GM12878 (cell line): ENCODE measurements around the gene GRIA4. TPM values are rescaled to one million over a fixed set of nuclear protein-coding genes. Genes with fewer than 3 reads are reported as not detected.

Experiments
- ATAC-seq: fragments of 200-7000 bp; cut with Tn5 transposase; 3 replicates; pipeline ENCODE4 v1.9.1; 2020; ENCODE audit warnings: mild to moderate bottlenecking, moderate library complexity
- BruUV-seq: library from RNA; stranded (reverse); fragments of 400-500 nt; replicated peaks from 2 replicates; lab custom pipeline; 2021; lab: Mats Ljungman, UMichigan
- CTCF ChIA-PET: fragments of 300-600 bp; sonication (Branson Sonifier 250); formaldehyde crosslinking; extraction: SDS; loops from one replicate; lab custom pipeline; 2021; ENCODE audit warnings: inconsistent platforms; lab: Yijun Ruan, JAX
- POLR2A ChIA-PET: fragments of 350-600 bp; formaldehyde crosslinking; extraction: SDS; loops from one replicate; lab custom pipeline; 2021; ENCODE audit warnings: inconsistent platforms; lab: Charles Lee
- RAD21 ChIA-PET: fragments of 300-600 bp; sonication (Branson Sonifier 250); formaldehyde crosslinking; loops from one replicate; lab custom pipeline; 2023; ENCODE audit warnings: antibody characterized with exemption; ENCODE audit not compliant: unreplicated experiment; lab: Charles Lee
- SMC1A ChIA-PET: fragments of 300-600 bp; sonication (Branson Sonifier 250); formaldehyde crosslinking; loops from one replicate; lab custom pipeline; 2023; ENCODE audit not compliant: unreplicated experiment, uncharacterized antibody; lab: Charles Lee
- DNase-seq: peaks from one replicate; pipeline ENCODE4 v3.0.0-alpha.2; 2011; ENCODE audit warnings: low read depth, low spot score
- FAIRE-seq: peaks from 3 replicates; lab custom pipeline; 2011; peaks lifted over from hg19 to GRCh38; lab: Jason Lieb, UNC
- H2AFZ ChIP-seq: 2 replicates; pipeline ENCODE4 v1.6.0; 2011; ENCODE audit warnings: low read depth, low read length, control low read depth; ENCODE audit not compliant: control insufficient read depth
- H3K27ac ChIP-seq: 2 replicates; pipeline ENCODE4 v1.5.1; 2011; ENCODE audit warnings: control low read depth; ENCODE audit not compliant: control insufficient read depth, insufficient read depth
- H3K27me3 ChIP-seq, 2 experiments: replicated peaks in 1 of 2; 2 replicates each; pipeline versions ENCODE4 v1.6.0 to v1.6.1; 2011; ENCODE audit warnings: low read length in 1 of 2; ENCODE audit not compliant: control insufficient read depth in 2 of 2, insufficient read depth in 2 of 2
- H3K36me3 ChIP-seq, 2 experiments: 2 replicates each; pipeline ENCODE4 v1.5.1; 2011; ENCODE audit warnings: low read length in 1 of 2; ENCODE audit not compliant: control insufficient read depth in 2 of 2, insufficient read depth in 2 of 2
- H3K4me1 ChIP-seq: 2 replicates; pipeline ENCODE4 v1.6.1; 2011; ENCODE audit warnings: mild to moderate bottlenecking, low read length, moderate library complexity, mixed read lengths; ENCODE audit not compliant: control insufficient read depth, insufficient read depth
- H3K4me2 ChIP-seq: 2 replicates; pipeline ENCODE4 v1.6.0; 2011; ENCODE audit warnings: control low read depth; ENCODE audit not compliant: control insufficient read depth, insufficient read depth
- H3K4me3 ChIP-seq: fragments of 200-600 bp; sonication (generic); 2 replicates; pipeline ENCODE4 v1.5.1; 2016
- H3K79me2 ChIP-seq: 2 replicates; pipeline ENCODE4 v1.6.0; 2011; ENCODE audit warnings: low read length; ENCODE audit not compliant: control insufficient read depth, insufficient read depth
- H3K9ac ChIP-seq: 2 replicates; pipeline ENCODE4 v1.8.0; 2011; ENCODE audit warnings: low read length, control low read depth, mixed read lengths; ENCODE audit not compliant: control insufficient read depth, insufficient read depth
- H3K9me3 ChIP-seq: replicated peaks from 3 replicates; pipeline ENCODE4 v1.5.1; 2011; ENCODE audit warnings: mild to moderate bottlenecking, low read length; ENCODE audit not compliant: control insufficient read depth, insufficient read depth
- H4K20me1 ChIP-seq: 2 replicates; pipeline ENCODE4 v1.6.0; 2011; ENCODE audit not compliant: control insufficient read depth, insufficient read depth
- EGR1 ChIP-seq, 2 experiments: IDR thresholded peaks; 1 replicate in 1 of 2; 2 replicates in 1 of 2; pipeline ENCODE4 v1.6.1; 2011 to 2012; ENCODE audit warnings: low read depth in 2 of 2, low read length in 2 of 2, borderline replicate concordance in 1 of 2, mild to moderate bottlenecking in 1 of 2, moderate library complexity in 1 of 2
- EZH2 ChIP-seq: IDR thresholded peaks from 2 replicates; pipeline ENCODE4 v1.6.1; 2012; ENCODE audit warnings: low read depth, mild to moderate bottlenecking, control low read depth, inconsistent platforms, low read length, borderline replicate concordance; ENCODE audit not compliant: control insufficient read depth
- LARP7 ChIP-seq: fragments of 450-650 bp; IDR thresholded peaks from 2 replicates; pipeline ENCODE4 v1.6.1; 2017; ENCODE audit warnings: mild to moderate bottlenecking
- NBN ChIP-seq: fragments of 450-650 bp; IDR thresholded peaks from 2 replicates; pipeline ENCODE4 v1.6.1; 2016
- NRF1 ChIP-seq: conservative IDR thresholded peaks from 2 replicates; pipeline ENCODE4 v1.6.1; 2011; ENCODE audit warnings: mild to moderate bottlenecking, low read depth, low read length, improper control_type of control experiment
- RELA ChIP-seq: fragments of 450-650 bp; IDR thresholded peaks from 2 replicates; pipeline ENCODE4 v1.8.0; 2014; ENCODE audit warnings: borderline replicate concordance; ENCODE audit not compliant: partially characterized antibody
- SIX5 ChIP-seq: IDR thresholded peaks from 2 replicates; pipeline ENCODE4 v1.6.1; 2011; ENCODE audit warnings: mild to moderate bottlenecking, low read depth, low read length, moderate library complexity; ENCODE audit not compliant: severe bottlenecking
- TARDBP ChIP-seq: IDR thresholded peaks from 2 replicates; pipeline ENCODE4 v1.6.1; 2016; ENCODE audit warnings: borderline replicate concordance
- TCF7 ChIP-seq: IDR thresholded peaks from 2 replicates; pipeline ENCODE4 v1.6.1; 2014; ENCODE audit warnings: antibody characterized with exemption, borderline replicate concordance
- ZNF274 ChIP-seq: IDR thresholded peaks from one replicate; pipeline ENCODE4 v1.8.0; 2011; ENCODE audit not compliant: insufficient read length, insufficient read depth
- in situ Hi-C: fragments of 300-500 bp; cut with MboI; formaldehyde crosslinking; loops from 9 replicates; pipeline ENCODE4 v1.14.3; 2018; ENCODE audit warnings: mixed read lengths
- intact Hi-C: fragments of 100-400 bp; cut with micrococcal nuclease; formaldehyde crosslinking; loops from one replicate; pipeline ENCODE4 v1.14.2; 2022; ENCODE audit not compliant: unreplicated experiment
- polyA plus RNA-seq, 11 experiments: library from polyadenylated mRNA; depleted of rRNA in 4 of 11; unstranded in 6 of 11; stranded (reverse) in 5 of 11; fragments of >200 nt; fragmentation: Nextera tagmentation in 4 of 11; fragmentation: Illumina TruSeq in 1 of 11; extraction: Ambion mirVana in 4 of 11; extraction: Trizol in 1 of 11; gene quantifications; 1 replicate in 1 of 11; 2 replicates in 10 of 11; pipeline versions ENCODE4 v1.2.1 to v1.2.3, GENCODE V29; 2011 to 2016; ENCODE audit warnings: inconsistent platforms in 2 of 11, missing spikeins in 2 of 11, low read depth in 1 of 11
- total RNA-seq, 4 experiments: library from RNA; depleted of rRNA in 3 of 4; stranded (reverse); fragments of >200 nt in 3 of 4; fragmentation: Illumina TruSeq in 1 of 4; extraction: Trizol in 1 of 4; gene quantifications; 2 replicates each; pipeline versions ENCODE4 v1.2.1 to v1.2.3, GENCODE V29; 2013 to 2021
- TF ChIP-seq, protein P1 (sequence below): IDR thresholded peaks from 2 replicates; pipeline ENCODE4 v1.6.1; 2011; ENCODE audit warnings: low read depth, mild to moderate bottlenecking, low read length, moderate library complexity, borderline replicate concordance; ENCODE audit errors: extremely low read depth
- TF ChIP-seq, protein P2 (sequence below): fragments of 150-350 bp; IDR thresholded peaks from 2 replicates; pipeline ENCODE4 v1.6.1; 2016; ENCODE audit warnings: low read depth, low read length
- TF ChIP-seq, protein P3 (sequence below): fragments of 450-650 bp; IDR thresholded peaks from 2 replicates; pipeline ENCODE4 v1.6.1; 2016; ENCODE audit warnings: mild to moderate bottlenecking, moderate library complexity, borderline replicate concordance
- TF ChIP-seq, protein P4 (sequence below): IDR thresholded peaks from 2 replicates; pipeline ENCODE4 v1.6.1; 2012; ENCODE audit warnings: low read depth, low read length, improper control_type of control experiment
- TF ChIP-seq, protein P5 (sequence below): fragments of 450-650 bp; IDR thresholded peaks from 2 replicates; pipeline ENCODE4 v1.6.1; 2017; ENCODE audit warnings: mild to moderate bottlenecking

The GRIA4 gene
- total and polyA plus RNA-seq, 10 of the 15 experiments (the other 5 are each of a cell fraction or from before 2014, with no cell fraction given) = 0.04 TPM; not detected in 9

DNA sequence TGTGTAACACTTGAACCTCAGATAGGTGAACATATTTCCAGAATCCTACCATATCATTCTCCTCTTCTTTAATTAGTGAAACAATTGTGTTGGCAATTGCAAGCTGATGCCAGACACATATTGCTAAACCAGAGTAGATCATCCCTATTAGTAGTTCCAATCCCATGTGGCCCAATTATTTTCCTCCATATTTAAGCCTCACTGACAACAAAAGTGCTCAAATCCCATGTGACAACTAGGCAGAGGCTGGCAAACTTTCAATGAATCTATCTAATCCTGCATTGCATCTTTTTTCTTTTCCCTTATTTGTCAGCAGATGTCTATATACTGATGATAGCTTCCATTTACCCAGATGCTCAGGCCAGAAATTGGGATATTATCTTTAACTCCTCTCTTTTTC is 90.4 kb downstream of the GRIA4 start:
- no peak for FAIRE-seq
- ChIA-PET CTCF (no interaction called here), POLR2A (no interaction called here), SMC1A (no interaction called here), RAD21 (no interaction called here)
- no peak for DNase-seq
- Histone ChIP-seq H3K4me2 (no peak overlapping the region), H3K79me2 (no peaks in the 10 kb centered on the region), H3K9ac (no peak overlapping the region), H3K27ac (no peak overlapping the region), H4K20me1 (no peaks in the 10 kb centered on the region), H3K27me3 (no peaks in the 10 kb centered on the region), H3K4me1 (no peaks in the 10 kb centered on the region), H3K4me3 (no peak overlapping the region), H2AFZ (no peak overlapping the region), H3K36me3 (no peaks in the 10 kb centered on the region), H3K9me3 (no peaks in the 10 kb centered on the region)
- TF ChIP-seq LARP7 (no peak), NRF1 (no peak), ZNF274 (no peak), NBN (no peak), TCF7 (no peak), EZH2 (no peak), RELA (no peak), TARDBP (no peak), EGR1 (IDR thresholded peaks at IDR 0.05; ENCODE audit: borderline replicate concordance in 1 of 2, low read depth in 2 of 2, low read length in 2 of 2) (no peak), SIX5 (no peak)
- TF ChIP-seq, protein P1, sequence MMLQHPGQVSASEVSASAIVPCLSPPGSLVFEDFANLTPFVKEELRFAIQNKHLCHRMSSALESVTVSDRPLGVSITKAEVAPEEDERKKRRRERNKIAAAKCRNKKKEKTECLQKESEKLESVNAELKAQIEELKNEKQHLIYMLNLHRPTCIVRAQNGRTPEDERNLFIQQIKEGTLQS = no peak
- TF ChIP-seq, protein P2, sequence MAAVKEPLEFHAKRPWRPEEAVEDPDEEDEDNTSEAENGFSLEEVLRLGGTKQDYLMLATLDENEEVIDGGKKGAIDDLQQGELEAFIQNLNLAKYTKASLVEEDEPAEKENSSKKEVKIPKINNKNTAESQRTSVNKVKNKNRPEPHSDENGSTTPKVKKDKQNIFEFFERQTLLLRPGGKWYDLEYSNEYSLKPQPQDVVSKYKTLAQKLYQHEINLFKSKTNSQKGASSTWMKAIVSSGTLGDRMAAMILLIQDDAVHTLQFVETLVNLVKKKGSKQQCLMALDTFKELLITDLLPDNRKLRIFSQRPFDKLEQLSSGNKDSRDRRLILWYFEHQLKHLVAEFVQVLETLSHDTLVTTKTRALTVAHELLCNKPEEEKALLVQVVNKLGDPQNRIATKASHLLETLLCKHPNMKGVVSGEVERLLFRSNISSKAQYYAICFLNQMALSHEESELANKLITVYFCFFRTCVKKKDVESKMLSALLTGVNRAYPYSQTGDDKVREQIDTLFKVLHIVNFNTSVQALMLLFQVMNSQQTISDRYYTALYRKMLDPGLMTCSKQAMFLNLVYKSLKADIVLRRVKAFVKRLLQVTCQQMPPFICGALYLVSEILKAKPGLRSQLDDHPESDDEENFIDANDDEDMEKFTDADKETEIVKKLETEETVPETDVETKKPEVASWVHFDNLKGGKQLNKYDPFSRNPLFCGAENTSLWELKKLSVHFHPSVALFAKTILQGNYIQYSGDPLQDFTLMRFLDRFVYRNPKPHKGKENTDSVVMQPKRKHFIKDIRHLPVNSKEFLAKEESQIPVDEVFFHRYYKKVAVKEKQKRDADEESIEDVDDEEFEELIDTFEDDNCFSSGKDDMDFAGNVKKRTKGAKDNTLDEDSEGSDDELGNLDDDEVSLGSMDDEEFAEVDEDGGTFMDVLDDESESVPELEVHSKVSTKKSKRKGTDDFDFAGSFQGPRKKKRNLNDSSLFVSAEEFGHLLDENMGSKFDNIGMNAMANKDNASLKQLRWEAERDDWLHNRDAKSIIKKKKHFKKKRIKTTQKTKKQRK = no peak
- TF ChIP-seq, protein P3, sequence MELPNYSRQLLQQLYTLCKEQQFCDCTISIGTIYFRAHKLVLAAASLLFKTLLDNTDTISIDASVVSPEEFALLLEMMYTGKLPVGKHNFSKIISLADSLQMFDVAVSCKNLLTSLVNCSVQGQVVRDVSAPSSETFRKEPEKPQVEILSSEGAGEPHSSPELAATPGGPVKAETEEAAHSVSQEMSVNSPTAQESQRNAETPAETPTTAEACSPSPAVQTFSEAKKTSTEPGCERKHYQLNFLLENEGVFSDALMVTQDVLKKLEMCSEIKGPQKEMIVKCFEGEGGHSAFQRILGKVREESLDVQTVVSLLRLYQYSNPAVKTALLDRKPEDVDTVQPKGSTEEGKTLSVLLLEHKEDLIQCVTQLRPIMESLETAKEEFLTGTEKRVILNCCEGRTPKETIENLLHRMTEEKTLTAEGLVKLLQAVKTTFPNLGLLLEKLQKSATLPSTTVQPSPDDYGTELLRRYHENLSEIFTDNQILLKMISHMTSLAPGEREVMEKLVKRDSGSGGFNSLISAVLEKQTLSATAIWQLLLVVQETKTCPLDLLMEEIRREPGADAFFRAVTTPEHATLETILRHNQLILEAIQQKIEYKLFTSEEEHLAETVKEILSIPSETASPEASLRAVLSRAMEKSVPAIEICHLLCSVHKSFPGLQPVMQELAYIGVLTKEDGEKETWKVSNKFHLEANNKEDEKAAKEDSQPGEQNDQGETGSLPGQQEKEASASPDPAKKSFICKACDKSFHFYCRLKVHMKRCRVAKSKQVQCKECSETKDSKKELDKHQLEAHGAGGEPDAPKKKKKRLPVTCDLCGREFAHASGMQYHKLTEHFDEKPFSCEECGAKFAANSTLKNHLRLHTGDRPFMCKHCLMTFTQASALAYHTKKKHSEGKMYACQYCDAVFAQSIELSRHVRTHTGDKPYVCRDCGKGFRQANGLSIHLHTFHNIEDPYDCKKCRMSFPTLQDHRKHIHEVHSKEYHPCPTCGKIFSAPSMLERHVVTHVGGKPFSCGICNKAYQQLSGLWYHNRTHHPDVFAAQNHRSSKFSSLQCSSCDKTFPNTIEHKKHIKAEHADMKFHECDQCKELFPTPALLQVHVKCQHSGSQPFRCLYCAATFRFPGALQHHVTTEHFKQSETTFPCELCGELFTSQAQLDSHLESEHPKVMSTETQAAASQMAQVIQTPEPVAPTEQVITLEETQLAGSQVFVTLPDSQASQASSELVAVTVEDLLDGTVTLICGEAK = no peak
- TF ChIP-seq, protein P4, sequence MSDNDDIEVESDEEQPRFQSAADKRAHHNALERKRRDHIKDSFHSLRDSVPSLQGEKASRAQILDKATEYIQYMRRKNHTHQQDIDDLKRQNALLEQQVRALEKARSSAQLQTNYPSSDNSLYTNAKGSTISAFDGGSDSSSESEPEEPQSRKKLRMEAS = no peak
- TF ChIP-seq, protein P5, sequence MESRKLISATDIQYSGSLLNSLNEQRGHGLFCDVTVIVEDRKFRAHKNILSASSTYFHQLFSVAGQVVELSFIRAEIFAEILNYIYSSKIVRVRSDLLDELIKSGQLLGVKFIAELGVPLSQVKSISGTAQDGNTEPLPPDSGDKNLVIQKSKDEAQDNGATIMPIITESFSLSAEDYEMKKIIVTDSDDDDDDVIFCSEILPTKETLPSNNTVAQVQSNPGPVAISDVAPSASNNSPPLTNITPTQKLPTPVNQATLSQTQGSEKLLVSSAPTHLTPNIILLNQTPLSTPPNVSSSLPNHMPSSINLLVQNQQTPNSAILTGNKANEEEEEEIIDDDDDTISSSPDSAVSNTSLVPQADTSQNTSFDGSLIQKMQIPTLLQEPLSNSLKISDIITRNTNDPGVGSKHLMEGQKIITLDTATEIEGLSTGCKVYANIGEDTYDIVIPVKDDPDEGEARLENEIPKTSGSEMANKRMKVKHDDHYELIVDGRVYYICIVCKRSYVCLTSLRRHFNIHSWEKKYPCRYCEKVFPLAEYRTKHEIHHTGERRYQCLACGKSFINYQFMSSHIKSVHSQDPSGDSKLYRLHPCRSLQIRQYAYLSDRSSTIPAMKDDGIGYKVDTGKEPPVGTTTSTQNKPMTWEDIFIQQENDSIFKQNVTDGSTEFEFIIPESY = no peak
- intact Hi-C loops = no loop called here
- BruUV-seq = no TSS peak
- no peak for ATAC-seq
- in situ Hi-C loops = no loop called here
